ENCODE data around the gene TMED4.

Gene TMED4

DNA sequence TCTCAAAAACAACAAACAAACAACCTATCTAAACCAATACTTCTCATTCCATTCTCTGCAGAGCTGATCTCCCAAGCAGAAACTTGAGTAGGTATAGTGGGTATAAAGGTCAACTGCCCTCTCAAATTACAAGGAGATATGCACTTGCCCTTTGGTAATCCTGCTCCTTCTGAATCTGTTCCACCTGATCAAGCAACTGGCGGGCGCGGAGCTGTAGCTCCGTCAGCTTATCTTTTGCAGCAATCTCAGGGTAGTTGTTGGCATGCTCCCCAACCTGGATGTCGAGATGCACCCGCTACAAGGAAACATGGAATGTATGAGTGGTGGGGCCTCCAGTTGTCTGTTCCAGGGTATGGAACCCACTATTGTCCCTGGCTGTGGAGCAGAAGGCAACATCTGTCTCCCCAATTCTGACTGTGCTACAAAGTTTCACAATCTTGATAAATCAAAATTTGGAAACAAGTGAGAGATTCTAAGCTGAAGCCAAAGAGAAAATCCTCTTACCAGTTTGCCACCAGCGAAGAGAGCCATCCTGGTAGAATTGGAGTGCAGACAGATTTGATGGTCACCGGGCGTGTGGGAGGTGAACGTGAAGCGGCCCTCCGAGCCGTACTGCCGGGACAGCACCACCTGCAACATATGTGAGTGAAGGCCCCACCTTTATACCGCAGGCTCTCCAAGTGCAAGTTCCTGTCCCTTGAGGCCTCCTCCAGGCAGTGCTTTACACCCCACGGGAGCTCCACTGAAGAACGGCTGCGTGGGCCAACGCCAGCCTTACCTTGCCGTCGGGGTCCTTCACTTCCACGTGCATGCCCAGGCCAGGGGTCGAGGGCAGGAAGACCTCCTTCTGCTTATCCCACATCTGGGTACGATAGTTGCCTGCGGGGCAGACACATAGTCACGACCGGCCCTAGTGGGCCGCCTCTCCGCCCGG, 819 bp downstream of the TMED4 start:
- Histone ChIP-seq H3K9ac (ENCODE audit: insufficient read length) (peak overlapping the region; percentile 98), H3K27ac (peak overlapping the region; percentile 64), H3K9me3 (ENCODE audit: low read depth, low read length) (no peaks in the 10 kb centered on the region), H3K36me3 (ENCODE audit: insufficient read depth, low read length) (peaks cover 31% of the 10 kb centered on the region), H3K4me3 (peak overlapping the region; percentile 83)
- TF ChIP-seq FOXP2 (optimal IDR thresholded peaks at IDR 0.05; ENCODE audit: control extremely low read depth, extremely low read length, insufficient read depth) (no peak), EZH2 (IDR thresholded peaks at IDR 0.05) (no peak), POLR2AphosphoS5 (IDR thresholded peaks at IDR 0.05; ENCODE audit: borderline replicate concordance, low read depth, low read length) (no peak)
- no peak for DNase-seq (ENCODE audit: low read depth, low spot score)

DNA sequence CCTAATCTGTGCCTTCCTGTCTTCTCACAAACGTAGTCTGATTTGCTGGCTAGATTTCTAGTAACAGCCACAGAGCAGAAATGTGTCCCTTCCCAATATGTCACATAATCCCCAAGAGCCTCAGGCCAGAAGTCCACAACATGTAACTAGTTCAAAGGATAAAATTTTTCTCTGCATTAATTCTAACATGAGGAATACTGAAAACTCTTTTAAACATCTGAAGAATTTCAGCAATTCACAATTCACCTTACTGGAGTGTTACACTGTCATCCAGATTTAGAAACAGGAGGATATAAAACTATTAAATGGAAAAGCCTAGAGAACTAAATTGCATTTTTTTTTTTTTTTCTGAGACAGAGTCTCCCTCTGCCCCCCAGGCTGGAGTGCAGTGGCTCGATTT, 5.8 kb downstream of the TMED4 start:
- Histone ChIP-seq H3K9ac (ENCODE audit: insufficient read length) (no peak overlapping the region), H3K9me3 (ENCODE audit: low read depth, low read length) (no peaks in the 10 kb centered on the region), H3K4me3 (no peak overlapping the region), H3K27ac (no peak overlapping the region), H3K36me3 (ENCODE audit: insufficient read depth, low read length) (peaks cover 63% of the 10 kb centered on the region)
- TF ChIP-seq FOXP2 (optimal IDR thresholded peaks at IDR 0.05; ENCODE audit: control extremely low read depth, extremely low read length, insufficient read depth), result no peak
- no peak for TF ChIP-seq EZH2 (IDR thresholded peaks at IDR 0.05)
- TF ChIP-seq POLR2AphosphoS5 (IDR thresholded peaks at IDR 0.05; ENCODE audit: borderline replicate concordance, low read depth, low read length), result no peak
- no peak for DNase-seq (ENCODE audit: low read depth, low spot score)

GRCh38 chr7:44575054-44575453, 7.0 kb downstream of the TMED4 start:
- H3K9ac ChIP-seq (ENCODE audit: insufficient read length), result no peak overlapping the region
- no peaks in the 10 kb centered on the region for H3K9me3 ChIP-seq (ENCODE audit: low read depth, low read length)
- TF ChIP-seq POLR2AphosphoS5 (IDR thresholded peaks at IDR 0.05; ENCODE audit: borderline replicate concordance, low read depth, low read length), result no peak
- TF ChIP-seq EZH2 (IDR thresholded peaks at IDR 0.05), result no peak
- no peak for TF ChIP-seq FOXP2 (optimal IDR thresholded peaks at IDR 0.05; ENCODE audit: control extremely low read depth, extremely low read length, insufficient read depth)
- peaks cover 65% of the 10 kb centered on the region for H3K36me3 ChIP-seq (ENCODE audit: insufficient read depth, low read length)
- no peak for DNase-seq (ENCODE audit: low read depth, low spot score)
- H3K4me3 ChIP-seq, result peak overlapping the region; percentile 100; the same call in 1 of the 2 replicates
- H3K27ac ChIP-seq, result no peak overlapping the region

DNA sequence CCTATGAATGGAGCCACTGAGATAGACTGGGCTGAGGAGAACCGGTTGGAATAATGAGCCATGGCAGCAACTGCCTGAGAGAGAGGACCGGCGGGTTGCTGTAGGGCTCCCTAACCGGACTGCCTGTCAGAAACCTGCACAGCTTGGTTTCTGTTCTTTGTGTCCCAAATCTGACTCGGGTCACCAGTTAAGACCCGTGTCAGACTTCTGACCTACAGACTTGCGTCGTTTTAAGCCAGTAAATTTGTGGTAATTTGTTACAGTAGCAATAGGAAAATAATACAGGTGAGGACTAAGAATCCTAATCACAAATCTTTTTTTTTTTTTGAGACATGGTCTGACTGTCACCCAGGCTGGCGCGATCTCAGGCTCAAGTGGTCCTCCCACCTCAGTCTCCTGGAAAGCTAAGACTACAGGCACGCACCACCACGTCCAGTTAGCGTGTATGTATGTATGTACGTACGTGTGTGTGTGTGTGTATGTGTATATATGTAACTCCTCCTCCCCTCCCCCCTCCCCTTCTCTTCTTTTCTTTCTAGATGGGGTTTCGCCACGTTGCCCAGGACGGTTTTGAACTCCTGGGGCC, 7.7 kb downstream of the TMED4 start:
- Histone ChIP-seq H3K27ac (no peak overlapping the region), H3K36me3 (ENCODE audit: insufficient read depth, low read length) (peaks cover 65% of the 10 kb centered on the region), H3K9ac (ENCODE audit: insufficient read length) (peak overlapping the region; percentile 99), H3K4me3 (peak overlapping the region; percentile 100), H3K9me3 (ENCODE audit: low read depth, low read length) (no peaks in the 10 kb centered on the region)
- DNase-seq (ENCODE audit: low read depth, low spot score), result no peak
- TF ChIP-seq FOXP2 (optimal IDR thresholded peaks at IDR 0.05; ENCODE audit: control extremely low read depth, extremely low read length, insufficient read depth), result no peak

GRCh38 chr7:44573464-44574286, 8.4 kb downstream of the TMED4 start, which contains the start of gene DDX56:
TSS of gene DDX56 (minus strand) at chr7:44573908. CDS start at chr7:44573895, 13 bp downstream.
- Histone ChIP-seq H3K27ac (peak within 1 kb of the TSS; percentile 77; the same call in 1 of the 2 replicates), H3K36me3 (ENCODE audit: insufficient read depth, low read length) (peaks cover 66% of the 10 kb centered on the region), H3K9me3 (ENCODE audit: low read depth, low read length) (no peaks in the 10 kb centered on the region), H3K9ac (ENCODE audit: insufficient read length) (peak within 1 kb of the TSS; percentile 99), H3K4me3 (peak within 1 kb of the TSS; percentile 100)
- TF ChIP-seq POLR2AphosphoS5 (IDR thresholded peaks at IDR 0.05; ENCODE audit: borderline replicate concordance, low read depth, low read length) (peak; percentile 97), EZH2 (IDR thresholded peaks at IDR 0.05) (no peak), FOXP2 (optimal IDR thresholded peaks at IDR 0.05; ENCODE audit: control extremely low read depth, extremely low read length, insufficient read depth) (no peak)
- peak; percentile 56 for DNase-seq (ENCODE audit: low read depth, low spot score)

DNA sequence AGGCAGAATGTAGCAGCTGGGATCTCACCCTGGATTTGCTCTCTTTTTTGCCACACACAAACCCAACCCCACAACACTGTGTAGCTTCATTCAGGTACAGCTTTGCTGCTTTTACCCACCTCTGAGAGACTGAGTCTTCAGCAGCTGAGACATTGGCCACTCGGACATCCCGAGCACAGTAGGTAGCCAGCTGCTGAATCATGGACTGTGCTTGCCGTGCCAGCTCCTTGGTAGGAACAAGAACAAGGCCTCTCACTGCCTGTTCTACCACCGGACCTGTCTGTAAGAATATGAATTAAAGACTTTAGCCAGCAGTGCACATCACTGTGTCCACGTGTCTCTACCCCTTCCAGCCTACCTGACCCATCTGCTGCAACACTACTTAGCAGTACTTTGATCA, 9.3 kb downstream of the TMED4 start:
- Histone ChIP-seq H3K9me3 (ENCODE audit: low read depth, low read length) (no peaks in the 10 kb centered on the region), H3K9ac (ENCODE audit: insufficient read length) (peak overlapping the region; percentile 99), H3K27ac (no peak overlapping the region), H3K4me3 (peak overlapping the region; percentile 100), H3K36me3 (ENCODE audit: insufficient read depth, low read length) (peaks cover 68% of the 10 kb centered on the region)
- no peak for DNase-seq (ENCODE audit: low read depth, low spot score)
- TF ChIP-seq POLR2AphosphoS5 (IDR thresholded peaks at IDR 0.05; ENCODE audit: borderline replicate concordance, low read depth, low read length), result no peak
- TF ChIP-seq FOXP2 (optimal IDR thresholded peaks at IDR 0.05; ENCODE audit: control extremely low read depth, extremely low read length, insufficient read depth), result no peak
- TF ChIP-seq EZH2 (IDR thresholded peaks at IDR 0.05), result no peak

- peaks cover 80% of the 10 kb centered on the region for H3K36me3 ChIP-seq (ENCODE audit: insufficient read depth, low read length)
- TF ChIP-seq EZH2 (IDR thresholded peaks at IDR 0.05), result no peak
- TF ChIP-seq FOXP2 (optimal IDR thresholded peaks at IDR 0.05; ENCODE audit: control extremely low read depth, extremely low read length, insufficient read depth), result no peak
- TF ChIP-seq POLR2AphosphoS5 (IDR thresholded peaks at IDR 0.05; ENCODE audit: borderline replicate concordance, low read depth, low read length), result no peak
- no peak overlapping the region for H3K4me3 ChIP-seq
- no peaks in the 10 kb centered on the region for H3K9me3 ChIP-seq (ENCODE audit: low read depth, low read length)
- no peak overlapping the region for H3K9ac ChIP-seq (ENCODE audit: insufficient read length)
- H3K27ac ChIP-seq, result no peak overlapping the region
- no peak for DNase-seq (ENCODE audit: low read depth, low spot score)
Observed at GRCh38 chr7:44569959-44570358, 12.1 kb downstream of the TMED4 start.
